Measurements from ENCODE around the gene RIC3.

Gene RIC3, protein sequence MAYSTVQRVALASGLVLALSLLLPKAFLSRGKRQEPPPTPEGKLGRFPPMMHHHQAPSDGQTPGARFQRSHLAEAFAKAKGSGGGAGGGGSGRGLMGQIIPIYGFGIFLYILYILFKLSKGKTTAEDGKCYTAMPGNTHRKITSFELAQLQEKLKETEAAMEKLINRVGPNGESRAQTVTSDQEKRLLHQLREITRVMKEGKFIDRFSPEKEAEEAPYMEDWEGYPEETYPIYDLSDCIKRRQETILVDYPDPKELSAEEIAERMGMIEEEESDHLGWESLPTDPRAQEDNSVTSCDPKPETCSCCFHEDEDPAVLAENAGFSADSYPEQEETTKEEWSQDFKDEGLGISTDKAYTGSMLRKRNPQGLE

GRCh38 chr11:8168485-8169257 is at the start of gene RIC3:
TSS of gene RIC3 (minus strand) at chr11:8169025. CDS start at chr11:8168989, 36 bp downstream.
- no peak within 1 kb of the TSS for H3K4me3 ChIP-seq (ENCODE audit: insufficient read depth, low read length, poor library complexity, severe bottlenecking)

GRCh38 chr11:8218409-8218808 is 49.6 kb upstream of the RIC3 start:
- no peaks in the 10 kb centered on the region for H3K79me2 ChIP-seq (ENCODE audit: insufficient read depth, low read length)
- TF ChIP-seq EZH2phosphoT487 (conservative IDR thresholded peaks at IDR 0.05; ENCODE audit: low read length) = no peak
- TF ChIP-seq, protein P1, sequence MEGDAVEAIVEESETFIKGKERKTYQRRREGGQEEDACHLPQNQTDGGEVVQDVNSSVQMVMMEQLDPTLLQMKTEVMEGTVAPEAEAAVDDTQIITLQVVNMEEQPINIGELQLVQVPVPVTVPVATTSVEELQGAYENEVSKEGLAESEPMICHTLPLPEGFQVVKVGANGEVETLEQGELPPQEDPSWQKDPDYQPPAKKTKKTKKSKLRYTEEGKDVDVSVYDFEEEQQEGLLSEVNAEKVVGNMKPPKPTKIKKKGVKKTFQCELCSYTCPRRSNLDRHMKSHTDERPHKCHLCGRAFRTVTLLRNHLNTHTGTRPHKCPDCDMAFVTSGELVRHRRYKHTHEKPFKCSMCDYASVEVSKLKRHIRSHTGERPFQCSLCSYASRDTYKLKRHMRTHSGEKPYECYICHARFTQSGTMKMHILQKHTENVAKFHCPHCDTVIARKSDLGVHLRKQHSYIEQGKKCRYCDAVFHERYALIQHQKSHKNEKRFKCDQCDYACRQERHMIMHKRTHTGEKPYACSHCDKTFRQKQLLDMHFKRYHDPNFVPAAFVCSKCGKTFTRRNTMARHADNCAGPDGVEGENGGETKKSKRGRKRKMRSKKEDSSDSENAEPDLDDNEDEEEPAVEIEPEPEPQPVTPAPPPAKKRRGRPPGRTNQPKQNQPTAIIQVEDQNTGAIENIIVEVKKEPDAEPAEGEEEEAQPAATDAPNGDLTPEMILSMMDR (IDR thresholded peaks at IDR 0.05; ENCODE audit: insufficient read depth, low read length, poor library complexity, severe bottlenecking) = no peak
- no peaks in the 10 kb centered on the region for H3K36me3 ChIP-seq (ENCODE audit: low read length)
- H3K27ac ChIP-seq (ENCODE audit: low read depth, low read length) = no peak overlapping the region
- no peak overlapping the region for H3K4me3 ChIP-seq (ENCODE audit: insufficient read depth, low read length, poor library complexity, severe bottlenecking)
- H3K27me3 ChIP-seq (ENCODE audit: low read length) = no peaks in the 10 kb centered on the region
- no peaks in the 10 kb centered on the region for H4K20me1 ChIP-seq (ENCODE audit: low read depth, low read length)
- no peak overlapping the region for H2AFZ ChIP-seq (ENCODE audit: low read depth, low read length, severe bottlenecking)
- H3K9ac ChIP-seq (ENCODE audit: low read length) = no peak overlapping the region
- H3K9me2 ChIP-seq (replicated peaks; ENCODE audit: insufficient read depth, low read length) = no peaks in the 10 kb centered on the region
- H3K9me3 ChIP-seq (ENCODE audit: insufficient read depth, low read length) = no peaks in the 10 kb centered on the region
- no peak overlapping the region for H3K4me2 ChIP-seq (ENCODE audit: low read depth, low read length, poor library complexity, severe bottlenecking)
- no peaks in the 10 kb centered on the region for H3F3A ChIP-seq (ENCODE audit: insufficient read depth)

More at GRCh38 chr11:8168485-8169257, at the start of gene RIC3:
- Histone ChIP-seq H2AFZ (ENCODE audit: low read depth, low read length, severe bottlenecking) (no peak within 1 kb of the TSS), H3K9me2 (replicated peaks; ENCODE audit: insufficient read depth, low read length) (no peaks in the 10 kb centered on the region), H3F3A (ENCODE audit: insufficient read depth) (no peaks in the 10 kb centered on the region), H4K20me1 (ENCODE audit: low read depth, low read length) (no peaks in the 10 kb centered on the region), H3K36me3 (ENCODE audit: low read length) (no peaks in the 10 kb centered on the region), H3K27ac (ENCODE audit: low read depth, low read length) (no peak within 1 kb of the TSS), H3K79me2 (ENCODE audit: insufficient read depth, low read length) (no peaks in the 10 kb centered on the region), H3K9ac (ENCODE audit: low read length) (no peak within 1 kb of the TSS), H3K4me2 (ENCODE audit: low read depth, low read length, poor library complexity, severe bottlenecking) (no peak within 1 kb of the TSS), H3K27me3 (ENCODE audit: low read length) (no peaks in the 10 kb centered on the region; the same call in 1 of the 2 replicates), H3K9me3 (ENCODE audit: insufficient read depth, low read length) (no peaks in the 10 kb centered on the region)
- TF ChIP-seq EZH2phosphoT487 (conservative IDR thresholded peaks at IDR 0.05; ENCODE audit: low read length) = no peak
- TF ChIP-seq, protein P1 (IDR thresholded peaks at IDR 0.05; ENCODE audit: insufficient read depth, low read length, poor library complexity, severe bottlenecking) = no peak

DNA sequence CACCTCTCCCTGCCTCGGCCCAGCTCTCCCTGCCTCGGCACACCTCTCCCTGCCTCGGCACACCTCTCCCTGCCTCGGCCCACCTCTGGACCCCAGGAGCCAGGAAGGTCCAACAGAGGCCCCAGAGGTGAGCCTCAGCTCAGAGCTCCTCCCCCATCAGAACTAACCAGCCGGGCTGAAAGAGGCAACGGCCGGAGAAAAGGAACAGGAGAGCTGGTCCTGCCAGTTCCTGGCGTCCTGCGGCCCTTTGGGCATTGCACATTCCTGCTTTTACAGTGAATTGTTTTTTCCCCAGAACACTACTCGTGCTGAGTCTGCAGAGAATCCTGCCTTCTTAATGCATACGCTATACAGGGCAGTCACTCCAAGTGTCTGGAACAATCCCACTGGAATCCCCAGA is 49.1 kb upstream of the RIC3 start:
- Histone ChIP-seq H3K27ac (ENCODE audit: low read depth, low read length) (no peak overlapping the region), H3K9me3 (ENCODE audit: insufficient read depth, low read length) (no peaks in the 10 kb centered on the region), H2AFZ (ENCODE audit: low read depth, low read length, severe bottlenecking) (no peak overlapping the region), H3K36me3 (ENCODE audit: low read length) (no peaks in the 10 kb centered on the region), H4K20me1 (ENCODE audit: low read depth, low read length) (no peaks in the 10 kb centered on the region), H3K4me2 (ENCODE audit: low read depth, low read length, poor library complexity, severe bottlenecking) (no peak overlapping the region), H3K9me2 (replicated peaks; ENCODE audit: insufficient read depth, low read length) (no peaks in the 10 kb centered on the region), H3K27me3 (ENCODE audit: low read length) (no peaks in the 10 kb centered on the region), H3K9ac (ENCODE audit: low read length) (no peak overlapping the region), H3K79me2 (ENCODE audit: insufficient read depth, low read length) (no peaks in the 10 kb centered on the region), H3K4me3 (ENCODE audit: insufficient read depth, low read length, poor library complexity, severe bottlenecking) (no peak overlapping the region), H3F3A (ENCODE audit: insufficient read depth) (no peaks in the 10 kb centered on the region)
- TF ChIP-seq EZH2phosphoT487 (conservative IDR thresholded peaks at IDR 0.05; ENCODE audit: low read length) = no peak
- TF ChIP-seq, protein P1 (IDR thresholded peaks at IDR 0.05; ENCODE audit: insufficient read depth, low read length, poor library complexity, severe bottlenecking) = no peak
